A673 (cell line): ENCODE measurements around the gene NUDT3.

Source experiments
- EZH2 ChIP-seq: fragments of 200-600 bp; sonication (generic); IDR thresholded peaks from 2 replicates; pipeline ENCODE4 v1.6.1; 2017; ENCODE audit warnings: borderline replicate concordance, low read depth, mild to moderate bottlenecking, mixed read lengths, antibody characterized with exemption, low read length; ENCODE audit not compliant: poor library complexity, severe bottlenecking
- TF ChIP-seq, protein P1 (sequence below): fragments of 300-800, 200-600 bp; sonication (generic); conservative IDR thresholded peaks from 2 replicates; pipeline ENCODE4 v1.5.1; 2017; ENCODE audit warnings: low read depth, mild to moderate bottlenecking, antibody characterized with exemption, low read length, moderate library complexity, mixed read lengths

DNA sequence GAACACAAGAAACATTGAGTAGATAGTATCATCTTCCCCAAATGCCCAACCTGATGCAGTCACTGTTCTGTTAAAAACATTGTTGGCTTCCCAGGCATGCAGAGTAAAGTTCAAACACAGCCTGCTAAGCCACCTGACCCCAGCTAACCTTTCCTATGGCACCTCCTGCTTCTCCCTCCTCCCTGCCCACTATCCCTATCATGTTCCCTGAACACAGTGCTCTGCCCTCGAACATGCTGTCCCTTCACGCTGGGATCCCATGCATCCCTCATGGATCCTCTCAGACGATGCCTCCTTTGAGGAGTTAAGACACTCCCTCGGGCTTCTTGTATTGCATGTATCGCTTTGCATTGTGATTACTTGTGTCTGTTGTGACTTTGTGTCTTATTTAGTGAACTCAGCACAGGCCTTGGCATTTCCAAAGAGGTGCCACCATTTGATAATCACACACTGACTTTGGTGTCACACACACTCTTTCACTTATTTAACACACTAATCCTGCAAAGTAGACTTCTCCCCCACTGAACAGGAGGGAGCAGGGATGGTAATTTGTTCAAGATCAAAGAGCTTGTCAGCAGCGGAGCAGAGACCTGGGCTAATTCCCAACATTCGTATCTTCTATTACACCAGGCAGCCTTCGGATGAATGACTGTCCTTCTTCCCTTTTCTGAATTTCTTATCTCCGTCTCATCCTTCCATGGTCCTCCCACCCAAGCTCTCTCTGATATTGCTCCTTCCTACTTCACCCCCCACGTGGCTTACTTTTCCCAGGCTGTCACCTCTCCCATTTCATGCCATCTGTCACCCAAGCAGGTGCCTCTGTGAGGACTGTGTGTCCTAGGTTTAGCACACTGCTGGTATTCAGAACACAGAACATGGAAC is 115.3 kb downstream of the NUDT3 start:
- TF ChIP-seq, protein P1, sequence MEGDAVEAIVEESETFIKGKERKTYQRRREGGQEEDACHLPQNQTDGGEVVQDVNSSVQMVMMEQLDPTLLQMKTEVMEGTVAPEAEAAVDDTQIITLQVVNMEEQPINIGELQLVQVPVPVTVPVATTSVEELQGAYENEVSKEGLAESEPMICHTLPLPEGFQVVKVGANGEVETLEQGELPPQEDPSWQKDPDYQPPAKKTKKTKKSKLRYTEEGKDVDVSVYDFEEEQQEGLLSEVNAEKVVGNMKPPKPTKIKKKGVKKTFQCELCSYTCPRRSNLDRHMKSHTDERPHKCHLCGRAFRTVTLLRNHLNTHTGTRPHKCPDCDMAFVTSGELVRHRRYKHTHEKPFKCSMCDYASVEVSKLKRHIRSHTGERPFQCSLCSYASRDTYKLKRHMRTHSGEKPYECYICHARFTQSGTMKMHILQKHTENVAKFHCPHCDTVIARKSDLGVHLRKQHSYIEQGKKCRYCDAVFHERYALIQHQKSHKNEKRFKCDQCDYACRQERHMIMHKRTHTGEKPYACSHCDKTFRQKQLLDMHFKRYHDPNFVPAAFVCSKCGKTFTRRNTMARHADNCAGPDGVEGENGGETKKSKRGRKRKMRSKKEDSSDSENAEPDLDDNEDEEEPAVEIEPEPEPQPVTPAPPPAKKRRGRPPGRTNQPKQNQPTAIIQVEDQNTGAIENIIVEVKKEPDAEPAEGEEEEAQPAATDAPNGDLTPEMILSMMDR: no peak
- no peak for TF ChIP-seq EZH2
